Spleen (tissue), 7 donors: ENCODE data around the gene ALOXE3.

Experiments
- CTCF ChIP-seq, 11 experiments: fragments of 200-600 bp in 7 of 11; fragments of 450-650 bp in 4 of 11; sonication (generic) in 4 of 11; IDR thresholded peaks in 8 of 11; conservative IDR thresholded peaks in 3 of 11; 1 replicate in 7 of 11; 2 replicates in 4 of 11; pipeline versions ENCODE4 v1.4.0 to v1.8.0; 2016 to 2021; ENCODE audit warnings: antibody characterized with exemption in 11 of 11, inconsistent platforms in 4 of 11, mild to moderate bottlenecking in 1 of 11
- POLR2A ChIP-seq, 3 donors: fragments of 450-650 bp; IDR thresholded peaks; one replicate each; pipeline ENCODE4 v1.5.1; 2017; ENCODE audit warnings: antibody characterized with exemption in 3 of 3, mild to moderate bottlenecking in 1 of 3
- donor health status: DM: no; HTN: no; CAD: no; lungs with moderate emphysema.
- donor health status: DM: no; HTN: no; CAD: no.
- donor health status: DM: no; HTN: no; CAD: no.

GRCh38 chr17:8153525-8153956 is 35.2 kb upstream of the ALOXE3 start:
- TF ChIP-seq POLR2A (IDR thresholded peaks at IDR 0.05): no peak
- no peak for TF ChIP-seq CTCF (IDR thresholded peaks at IDR 0.05 in 8 of 11, conservative IDR thresholded peaks at IDR 0.05 in 3 of 11)
